Peyer's patch (tissue), 4 donors: ENCODE data around the gene TNFAIP8.

Experiments used
- POLR2A ChIP-seq, 2 donors: fragments of 450-650 bp; IDR thresholded peaks; one replicate each; pipeline ENCODE4 v1.5.1; 2017; ENCODE audit warnings: antibody characterized with exemption in 2 of 2, mild to moderate bottlenecking in 2 of 2, moderate library complexity in 2 of 2
- TF ChIP-seq, protein P1 (sequence below), 6 experiments: fragments of 450-650 bp in 4 of 6; fragments of 200-600 bp in 2 of 6; sonication (generic) in 1 of 6; IDR thresholded peaks; one replicate each; pipeline ENCODE4 v1.5.1; 2017 to 2019; ENCODE audit warnings: antibody characterized with exemption in 6 of 6, mild to moderate bottlenecking in 3 of 6, moderate library complexity in 1 of 6

DNA sequence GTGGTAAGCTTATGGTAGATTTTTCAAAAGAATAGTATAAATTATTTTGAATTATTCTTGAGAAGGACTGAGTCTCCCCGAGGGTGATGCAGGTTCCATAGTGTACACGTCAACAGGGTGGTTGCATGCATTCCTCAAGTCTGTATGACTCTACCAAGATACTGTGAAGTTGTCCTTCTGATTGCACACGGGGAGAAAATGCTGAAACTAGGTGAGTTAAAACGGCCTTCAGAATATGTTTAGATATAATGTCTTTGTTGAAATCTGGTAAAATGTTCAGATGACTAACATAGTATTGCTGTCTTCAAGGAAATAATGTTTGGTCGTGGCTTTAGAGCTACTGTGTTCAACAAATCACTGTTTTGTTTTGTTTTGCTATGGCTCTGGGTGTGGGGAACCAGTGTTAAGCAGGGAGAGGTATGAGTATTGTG lies 22.4 kb upstream of the TNFAIP8 start:
- TF ChIP-seq, protein P1, sequence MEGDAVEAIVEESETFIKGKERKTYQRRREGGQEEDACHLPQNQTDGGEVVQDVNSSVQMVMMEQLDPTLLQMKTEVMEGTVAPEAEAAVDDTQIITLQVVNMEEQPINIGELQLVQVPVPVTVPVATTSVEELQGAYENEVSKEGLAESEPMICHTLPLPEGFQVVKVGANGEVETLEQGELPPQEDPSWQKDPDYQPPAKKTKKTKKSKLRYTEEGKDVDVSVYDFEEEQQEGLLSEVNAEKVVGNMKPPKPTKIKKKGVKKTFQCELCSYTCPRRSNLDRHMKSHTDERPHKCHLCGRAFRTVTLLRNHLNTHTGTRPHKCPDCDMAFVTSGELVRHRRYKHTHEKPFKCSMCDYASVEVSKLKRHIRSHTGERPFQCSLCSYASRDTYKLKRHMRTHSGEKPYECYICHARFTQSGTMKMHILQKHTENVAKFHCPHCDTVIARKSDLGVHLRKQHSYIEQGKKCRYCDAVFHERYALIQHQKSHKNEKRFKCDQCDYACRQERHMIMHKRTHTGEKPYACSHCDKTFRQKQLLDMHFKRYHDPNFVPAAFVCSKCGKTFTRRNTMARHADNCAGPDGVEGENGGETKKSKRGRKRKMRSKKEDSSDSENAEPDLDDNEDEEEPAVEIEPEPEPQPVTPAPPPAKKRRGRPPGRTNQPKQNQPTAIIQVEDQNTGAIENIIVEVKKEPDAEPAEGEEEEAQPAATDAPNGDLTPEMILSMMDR (IDR thresholded peaks at IDR 0.05): no peak
- no peak for TF ChIP-seq POLR2A (IDR thresholded peaks at IDR 0.05)
